HG03460 (cell line): ENCODE results near the gene LRRC75A.

ENCODE experiments used
- ATAC-seq: cut with Tn5 transposase; IDR thresholded peaks from one replicate; pipeline ENCODE4 v1.9.1; 2021; ENCODE audit not compliant: unreplicated experiment

The LRRC75A gene

DNA sequence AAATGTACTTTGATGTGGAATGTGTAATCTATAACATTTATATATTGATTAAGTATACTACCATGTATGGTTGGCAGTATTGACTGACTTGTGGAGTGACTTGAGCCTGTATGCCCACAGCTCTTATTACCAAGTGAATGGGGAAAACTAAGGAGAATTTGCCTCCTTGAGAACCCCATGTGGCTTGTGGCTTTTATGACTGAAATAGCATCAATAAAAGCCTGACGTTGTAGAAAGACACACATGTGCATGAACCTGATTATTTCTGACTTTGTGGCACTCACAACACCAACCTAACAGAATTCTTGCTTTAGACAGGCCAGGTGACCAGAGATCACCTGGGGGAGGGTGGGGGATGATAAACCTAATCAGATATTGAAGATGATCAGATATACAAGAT lies 2.1 kb upstream of the LRRC75A start:
- no peak for ATAC-seq

DNA sequence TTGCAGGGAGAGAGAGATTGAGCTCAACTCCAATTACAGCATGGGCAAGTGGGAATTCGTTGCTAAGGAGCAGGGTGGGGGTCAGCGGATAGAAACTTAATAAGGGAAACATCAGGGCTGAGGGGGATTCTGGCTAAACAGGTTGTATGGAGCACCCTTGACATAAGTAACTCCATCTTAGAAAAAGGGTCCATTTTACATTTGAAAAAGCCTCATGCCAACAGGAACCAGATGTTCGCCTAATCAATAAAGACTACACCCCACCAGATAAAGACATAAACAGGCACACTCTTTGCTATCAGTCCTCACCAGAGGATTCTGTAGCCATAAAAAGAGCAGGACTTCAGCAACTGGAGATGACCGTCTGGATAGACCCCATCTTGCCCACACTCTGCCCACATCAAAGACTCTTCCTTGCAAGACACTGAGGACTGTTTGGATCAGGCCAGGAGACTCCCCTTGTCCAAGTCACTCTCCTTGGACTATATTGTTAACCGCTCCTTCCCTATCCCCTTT lies 1.6 kb upstream of the LRRC75A start:
- ATAC-seq = no peak

DNA sequence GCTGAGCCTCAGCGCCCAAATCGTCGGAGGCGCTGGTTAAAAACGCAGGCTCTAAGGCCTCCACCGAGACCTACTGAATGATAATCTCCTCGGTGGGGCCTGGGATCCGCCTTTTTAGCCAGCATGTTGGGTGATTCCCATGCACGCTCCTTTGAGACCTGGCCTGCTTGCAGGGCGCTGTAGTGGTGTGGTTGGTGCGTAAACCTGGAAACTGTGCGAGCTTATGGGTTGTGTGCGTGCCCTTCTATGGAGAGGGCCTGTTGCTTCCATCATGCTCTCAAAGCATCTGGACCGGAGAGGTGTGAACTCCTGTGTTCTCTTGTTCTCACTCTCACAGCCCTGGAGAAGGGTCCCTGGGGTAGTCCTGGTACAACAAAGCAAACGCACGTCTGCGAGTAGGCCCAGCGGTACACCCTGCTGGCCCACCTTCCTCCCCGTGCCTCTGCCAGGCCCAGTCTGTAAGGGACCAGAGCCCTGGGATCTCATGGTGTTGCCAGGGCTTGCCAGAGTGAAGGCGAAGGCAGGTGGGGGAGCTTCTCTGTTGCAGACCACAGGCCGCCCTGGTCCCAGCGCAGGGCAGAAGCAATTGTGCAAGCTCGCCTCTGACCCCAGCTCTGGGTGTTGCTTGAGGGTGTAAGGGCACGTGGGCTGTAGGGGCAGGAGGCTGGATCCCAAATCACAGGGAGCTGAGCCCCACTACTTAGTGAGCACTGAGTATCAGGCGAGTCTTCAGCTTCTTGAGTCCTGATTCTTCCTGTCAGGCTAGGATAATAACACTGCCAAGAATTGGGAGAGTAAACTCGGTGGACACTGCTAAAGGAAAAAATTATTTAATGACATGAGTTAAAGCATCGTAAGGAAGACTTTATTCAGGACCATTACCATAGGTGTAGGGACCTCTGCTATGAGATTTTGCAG lies 879 bp upstream of the LRRC75A start:
- ATAC-seq = no peak

DNA sequence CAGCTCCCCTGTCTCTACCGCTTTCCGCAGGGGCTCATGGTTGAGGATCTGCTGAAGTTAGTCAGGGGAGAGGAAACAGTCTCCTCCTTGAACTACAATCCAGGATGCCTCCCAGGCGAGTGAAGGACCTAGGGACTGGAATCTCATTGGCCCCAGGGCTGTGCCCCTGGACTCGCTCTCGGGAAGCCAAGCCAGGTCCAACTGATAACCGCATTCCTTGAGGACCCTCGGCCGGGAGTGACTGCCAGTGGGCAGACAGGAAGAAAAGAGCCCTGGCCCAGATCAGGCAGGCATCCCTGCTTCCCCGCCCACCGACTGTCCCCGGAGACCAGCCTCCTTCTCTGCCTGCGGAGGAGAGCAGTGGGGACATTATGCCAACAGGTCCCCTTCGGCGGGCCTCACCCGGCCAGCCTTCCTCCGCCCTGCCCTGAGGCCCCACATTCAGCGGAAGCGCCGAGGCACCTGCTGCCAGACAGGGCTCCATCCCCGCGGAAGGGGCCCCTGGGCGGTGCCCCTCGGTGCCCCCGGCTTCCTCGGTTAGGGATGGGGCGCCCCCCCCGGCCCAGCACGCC lies 776 bp downstream of the LRRC75A start:
- ATAC-seq = no peak

DNA sequence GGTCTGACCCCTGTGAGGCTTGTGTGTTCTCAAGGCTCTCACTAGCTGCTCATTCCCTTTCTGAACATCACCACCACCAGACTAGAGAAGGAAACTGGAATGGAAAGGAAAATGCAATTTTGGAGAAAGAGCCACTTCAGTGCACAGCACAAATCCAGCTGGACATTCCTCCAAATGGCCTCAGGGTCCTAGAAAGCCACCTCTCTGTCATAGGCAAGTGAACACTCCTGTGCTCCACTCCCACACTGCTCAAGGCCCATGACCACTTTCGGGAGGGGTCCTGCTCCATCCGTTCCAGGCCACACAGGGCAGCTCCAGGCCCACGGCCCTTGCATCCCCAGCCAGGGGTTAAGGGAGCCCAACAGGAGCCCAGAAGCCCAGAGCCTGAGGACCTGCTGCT lies 2.6 kb downstream of the LRRC75A start:
- ATAC-seq = no peak

DNA sequence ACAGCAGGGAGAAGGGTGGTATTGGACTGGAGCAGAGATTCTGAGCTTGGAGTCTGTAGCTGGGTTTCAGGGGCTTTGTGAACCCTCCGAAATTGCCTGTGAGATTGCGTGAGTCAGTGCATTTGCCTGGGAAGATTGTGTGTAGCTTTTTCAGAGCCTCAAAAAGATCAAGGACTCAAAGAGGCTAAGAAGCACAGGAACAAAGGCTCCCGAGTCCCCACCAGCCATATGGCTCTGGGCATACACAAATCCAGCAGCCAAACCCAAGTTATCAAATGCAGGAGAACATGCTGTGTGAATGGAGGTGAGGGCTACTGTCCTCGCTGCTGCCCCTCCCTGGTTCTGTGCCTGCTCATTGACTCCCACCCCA lies 3.0 kb downstream of the LRRC75A start:
- ATAC-seq = no peak

DNA sequence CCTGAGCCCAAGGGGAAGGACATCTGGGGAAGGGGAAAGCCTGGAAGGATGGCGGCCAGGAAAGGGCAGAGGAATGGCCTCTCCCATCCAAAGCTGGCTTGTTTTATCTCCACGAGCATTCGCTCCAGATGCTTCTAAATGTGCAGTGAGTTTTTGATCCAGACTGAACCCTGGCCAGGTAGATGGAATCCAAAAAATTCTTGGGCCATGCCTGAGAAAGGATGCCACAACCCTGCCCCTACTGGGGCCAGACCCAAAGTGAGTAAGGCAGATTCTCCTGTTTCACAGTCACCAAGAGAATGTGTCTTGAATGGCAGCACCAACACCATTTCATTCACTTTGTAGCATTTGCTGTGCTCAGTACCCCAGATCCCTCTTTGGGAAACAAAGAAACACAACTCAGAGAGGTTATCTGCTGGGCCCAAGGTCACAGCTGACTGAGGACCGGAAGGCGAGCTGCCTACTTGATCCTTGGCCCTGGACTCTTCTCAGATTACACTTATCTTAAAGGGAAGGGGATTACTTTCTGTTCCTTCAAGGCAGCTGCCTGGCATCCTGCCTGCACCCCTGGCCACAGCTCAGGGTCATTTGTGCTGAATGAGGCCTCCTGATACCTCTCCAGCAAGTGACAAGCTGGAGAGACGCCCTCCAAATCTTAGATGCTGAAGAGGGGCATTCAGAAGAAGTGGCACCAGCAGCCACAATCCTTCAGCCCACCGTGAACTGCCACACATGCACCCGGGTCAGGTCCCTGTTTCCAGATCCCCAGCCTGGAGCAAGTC lies 3.6 kb downstream of the LRRC75A start:
- ATAC-seq = no peak

DNA sequence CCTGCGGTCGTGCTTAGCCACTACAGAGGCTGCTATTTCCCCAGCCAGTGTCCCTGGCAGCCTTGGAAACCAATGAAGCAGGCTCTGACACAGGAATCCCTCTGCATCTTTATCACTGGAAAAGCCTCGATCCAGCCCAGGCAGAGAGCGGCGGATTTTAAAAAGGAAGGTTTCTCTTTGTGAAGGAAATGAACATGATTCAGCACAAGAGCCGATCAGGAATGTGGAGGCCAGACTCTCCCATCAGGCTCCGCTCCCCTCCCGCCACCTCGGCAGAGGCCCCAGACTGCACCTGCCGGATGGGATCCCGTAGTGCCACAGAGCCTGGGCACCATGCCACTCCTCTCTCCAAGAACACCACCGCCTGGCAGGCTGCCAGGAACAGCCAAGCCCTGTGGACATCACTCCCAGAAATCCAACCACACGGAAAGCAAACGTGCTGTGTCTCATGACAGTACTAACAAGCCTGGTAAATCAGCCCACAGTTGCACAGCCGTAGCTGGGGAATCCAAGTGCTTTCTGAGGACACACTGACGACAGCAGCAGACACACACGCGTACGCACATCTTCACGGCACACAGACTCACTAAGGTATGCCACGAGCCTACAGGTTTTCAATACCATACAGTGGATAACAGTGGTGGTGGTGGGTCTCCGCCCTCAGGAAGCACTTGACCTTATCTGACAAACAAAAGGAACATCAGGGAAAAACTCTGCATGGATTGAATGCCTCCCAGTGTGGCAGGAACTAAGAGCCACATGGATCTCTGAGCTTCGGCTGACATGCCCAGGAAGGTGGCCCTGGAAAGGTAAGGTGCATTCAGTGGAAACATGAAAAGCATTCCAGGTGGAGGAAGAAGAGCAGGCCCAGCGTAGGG lies 5.4 kb downstream of the LRRC75A start:
- ATAC-seq = no peak

DNA sequence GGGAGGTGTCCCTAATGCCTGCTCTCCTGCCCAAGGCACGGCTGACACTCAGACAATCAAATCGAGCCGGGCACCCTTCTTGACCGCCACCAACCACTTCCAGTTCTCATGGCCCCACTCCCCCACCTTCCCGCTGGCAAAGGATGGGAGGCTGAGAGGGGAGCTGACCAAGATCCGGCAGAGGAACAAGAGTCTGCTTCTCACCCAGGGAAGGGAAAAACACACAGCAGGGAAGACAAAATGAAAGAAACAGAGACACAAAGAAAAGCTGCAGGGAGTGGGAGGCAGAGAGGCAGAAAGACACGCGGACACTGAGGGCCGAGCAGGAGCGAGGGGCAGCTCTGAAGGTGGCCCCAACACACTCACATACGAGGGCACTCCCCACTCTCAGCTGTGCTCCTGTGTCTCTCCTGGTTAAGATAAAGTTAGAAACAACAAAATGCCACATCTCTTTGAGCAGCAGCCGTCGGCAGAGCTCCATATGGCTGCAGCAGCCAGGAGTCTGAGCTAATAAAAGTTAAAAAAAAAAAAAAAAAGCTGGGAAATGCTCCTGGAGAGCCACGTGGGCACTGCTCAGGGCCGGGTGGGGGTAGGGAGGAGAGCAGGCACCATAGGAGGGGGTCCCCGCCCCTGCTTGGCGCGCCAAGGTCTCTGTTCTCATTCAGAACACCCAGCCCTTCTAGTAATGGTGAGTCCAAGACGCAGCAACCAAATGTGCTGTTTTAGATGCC lies 7.4 kb downstream of the LRRC75A start:
- ATAC-seq = no peak

DNA sequence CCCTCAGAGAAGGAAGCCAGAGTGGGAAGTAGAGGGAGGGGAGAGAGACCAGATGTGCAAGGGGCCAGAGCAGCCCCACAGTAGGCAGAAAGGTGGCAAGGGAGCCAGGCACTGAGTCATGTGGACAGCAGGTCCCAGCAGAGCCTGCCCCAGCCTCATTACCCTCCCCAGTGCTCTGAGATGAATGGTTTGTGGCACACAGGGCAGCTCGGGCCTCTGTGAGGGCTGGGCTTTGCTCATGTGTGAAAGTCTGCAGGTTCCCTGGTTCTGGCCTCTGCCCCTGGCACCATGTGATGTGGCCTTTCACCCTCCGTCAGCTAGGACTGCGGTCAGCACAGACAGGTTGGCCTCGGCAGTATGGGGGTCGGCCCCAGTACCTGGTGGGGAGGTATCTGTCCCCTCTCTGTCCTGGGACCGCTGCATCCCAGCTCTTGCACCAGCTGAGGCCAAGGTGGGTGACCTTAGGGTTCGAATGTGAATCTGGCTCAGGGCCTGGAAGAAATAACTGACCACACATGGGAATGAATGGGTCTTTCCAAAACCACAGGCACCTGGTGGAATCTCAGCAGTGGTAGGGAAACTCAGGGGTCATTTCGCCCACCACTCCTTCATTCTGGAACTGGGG lies 8.9 kb downstream of the LRRC75A start:
- ATAC-seq = no peak

DNA sequence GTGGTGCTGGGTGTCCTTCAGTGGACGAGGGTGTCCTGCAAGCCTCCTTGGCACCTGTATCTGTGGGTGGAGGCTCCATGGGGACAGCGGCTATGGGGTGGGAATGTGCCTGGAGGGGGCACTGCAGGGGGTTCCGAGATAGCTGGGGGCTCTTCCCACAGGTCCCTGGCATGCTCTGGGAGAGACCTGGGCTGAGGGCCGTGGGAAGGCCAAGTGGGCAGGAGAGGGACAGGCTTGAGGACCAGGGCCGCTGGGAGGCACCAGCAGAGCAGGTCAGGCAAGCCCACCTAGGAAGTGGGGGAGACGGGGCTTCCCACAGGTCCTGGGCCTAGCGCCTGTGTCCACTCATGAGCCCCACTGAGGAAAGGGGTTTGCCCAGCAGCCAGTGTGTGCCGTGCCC lies 9.7 kb downstream of the LRRC75A start:
- ATAC-seq = no peak

DNA sequence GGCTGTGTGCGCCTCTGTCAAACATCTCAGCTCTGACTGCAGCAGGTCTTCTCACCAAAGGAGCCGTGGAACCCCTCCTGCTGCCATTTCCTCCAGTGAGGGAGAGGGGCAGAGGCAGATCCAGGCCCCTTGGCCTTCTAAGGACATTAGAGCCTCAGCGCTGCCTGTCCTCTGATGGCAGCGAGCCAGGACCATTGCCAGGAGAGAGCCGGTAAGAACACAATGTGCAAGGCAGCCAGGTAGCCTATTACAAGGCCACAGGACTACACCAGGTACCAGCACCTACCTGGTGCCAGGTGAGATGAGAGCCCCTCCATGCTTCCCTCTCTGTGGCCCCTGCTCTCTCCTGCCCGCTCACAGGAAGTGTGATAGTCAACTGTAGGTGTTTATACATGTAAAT lies 11.0 kb downstream of the LRRC75A start:
- ATAC-seq = no peak

DNA sequence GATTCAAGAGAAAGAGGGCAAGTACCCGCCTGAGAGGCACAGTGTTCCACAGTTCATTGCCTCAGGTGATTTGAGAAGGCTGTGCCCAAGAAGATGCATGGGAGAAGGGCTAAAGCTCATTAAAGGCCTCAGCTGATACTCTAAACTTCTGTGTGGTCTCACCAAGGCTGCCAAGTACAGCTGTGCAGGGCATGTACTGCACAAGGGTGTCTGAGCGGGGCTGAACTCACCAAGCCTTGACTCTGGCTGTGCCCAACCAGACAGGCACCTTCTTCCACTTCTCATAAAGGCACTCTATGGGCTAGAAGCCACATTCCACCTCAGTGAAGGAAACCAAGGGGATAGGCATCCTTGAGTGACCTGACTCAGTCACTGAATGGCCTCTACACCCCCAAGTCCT lies 12.7 kb downstream of the LRRC75A start:
- ATAC-seq = no peak

DNA sequence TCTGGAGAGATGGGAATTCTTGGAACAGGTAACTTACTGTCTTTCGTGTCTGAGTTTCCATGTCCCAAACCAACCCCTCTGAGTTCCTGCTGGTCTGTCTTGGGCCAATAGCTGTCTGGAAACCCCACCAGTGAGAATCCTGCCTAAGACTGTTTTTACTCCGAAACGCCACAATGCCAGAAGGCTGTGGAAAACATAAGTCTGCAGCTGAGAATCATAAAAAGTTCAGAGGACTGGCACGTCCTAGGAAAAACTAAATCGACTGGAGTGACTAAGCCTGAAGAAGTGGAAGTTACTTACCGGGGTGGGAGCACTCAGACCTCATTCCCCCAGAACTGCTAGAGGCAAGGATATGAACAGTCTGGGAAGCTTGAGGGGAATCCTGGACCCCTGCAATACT lies 13.3 kb downstream of the LRRC75A start:
- no peak for ATAC-seq

DNA sequence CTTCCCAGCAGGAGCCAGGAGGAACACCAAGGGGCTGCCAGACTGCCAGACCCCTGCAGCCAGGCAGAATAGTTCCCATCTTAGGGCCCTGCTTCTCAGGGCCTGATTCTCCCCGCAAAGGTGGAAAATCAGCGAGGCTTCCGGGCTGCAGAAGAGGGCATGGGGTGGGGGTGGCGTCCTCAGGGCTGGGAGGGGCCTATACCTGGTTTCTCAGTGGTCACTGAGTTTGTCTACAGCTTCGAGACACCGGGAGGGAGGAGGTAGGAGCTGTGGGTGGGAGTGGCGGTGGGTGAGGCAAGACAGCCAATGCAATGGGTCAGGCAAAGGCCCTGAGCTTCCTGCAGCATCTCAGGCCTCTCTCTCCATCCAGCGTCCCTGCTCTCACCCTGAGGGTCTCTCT lies 14.3 kb downstream of the LRRC75A start:
- no peak for ATAC-seq

DNA sequence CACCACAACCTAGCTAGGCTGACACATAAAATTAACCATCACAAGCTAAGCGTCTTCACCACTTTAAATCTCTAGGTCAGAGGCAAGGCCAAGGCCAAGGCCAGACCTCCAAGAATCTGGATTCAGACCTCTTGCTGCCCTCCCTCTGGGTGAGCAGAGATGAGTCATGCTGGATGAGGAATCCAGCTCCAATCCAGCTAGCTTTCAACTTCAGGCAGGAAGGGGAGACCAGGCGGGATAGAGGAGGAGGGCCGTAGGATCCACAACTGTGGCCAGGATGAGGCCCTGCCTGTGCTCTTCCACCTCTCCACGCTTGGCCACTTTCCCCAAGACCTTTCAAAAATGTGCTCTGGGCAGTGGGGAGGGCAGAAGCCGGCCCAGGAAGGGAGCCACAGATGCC lies 14.7 kb downstream of the LRRC75A start:
- no peak for ATAC-seq

DNA sequence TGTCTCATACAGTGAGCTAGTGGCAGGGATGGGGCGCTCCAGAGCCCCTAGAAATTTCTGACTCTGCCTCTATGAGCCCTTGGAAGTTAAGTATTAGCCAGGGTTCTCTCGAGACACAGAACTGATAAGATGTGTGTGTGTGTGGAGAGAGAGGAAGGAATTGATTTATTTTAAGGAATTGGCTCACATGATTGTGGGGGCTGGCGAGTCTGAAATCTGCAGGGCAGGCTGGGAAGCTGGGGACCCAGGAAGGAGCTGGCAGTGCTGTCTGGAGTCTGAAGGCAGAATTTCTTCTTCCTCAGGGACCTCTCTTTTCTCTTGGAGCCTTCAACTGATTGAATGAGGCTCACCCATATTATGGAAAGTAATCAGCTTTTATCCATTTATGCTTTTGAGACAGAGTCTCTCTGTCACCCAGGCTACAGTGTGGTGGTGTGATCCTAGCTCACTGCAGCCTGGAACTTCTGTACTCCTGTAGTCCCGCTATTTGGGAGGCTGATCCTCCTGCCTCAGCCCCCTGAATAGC lies 16.8 kb downstream of the LRRC75A start:
- no peak for ATAC-seq

DNA sequence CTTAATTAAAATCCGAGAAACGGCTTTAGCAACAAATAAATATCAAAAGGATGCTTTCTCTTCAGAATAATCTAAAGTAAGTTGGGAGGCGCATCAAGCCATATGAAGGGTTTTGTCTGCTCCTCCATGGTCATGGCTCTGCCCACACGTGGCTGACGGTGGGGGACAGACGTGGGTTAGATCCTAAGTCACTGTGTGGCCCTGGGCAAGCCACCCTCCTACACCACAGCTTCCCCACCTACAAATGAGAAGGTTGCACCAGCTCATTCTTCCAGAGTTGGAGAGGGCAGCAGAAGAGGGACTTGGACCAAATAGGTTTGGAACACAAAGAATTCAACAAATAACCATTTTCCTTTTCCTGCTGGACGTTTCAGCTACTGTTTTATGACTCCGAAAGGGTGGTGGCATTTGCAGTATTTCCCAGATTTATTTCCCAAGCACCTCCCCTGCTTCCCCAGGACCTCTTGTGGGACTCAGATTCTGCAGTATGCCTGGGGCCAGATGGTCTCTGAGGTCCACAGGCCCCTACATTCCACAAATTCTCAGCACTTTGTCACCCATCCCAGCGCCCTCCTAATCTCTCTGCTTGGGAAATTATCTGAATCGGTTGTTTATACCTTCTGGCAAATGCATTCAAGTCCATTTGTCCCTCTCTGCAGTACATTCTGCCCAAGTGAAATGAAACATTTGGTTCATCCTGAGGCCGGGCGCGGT lies 17.8 kb downstream of the LRRC75A start:
- ATAC-seq = no peak
